GM19035 (cell line): ENCODE data around the gene OXNAD1.

Experiments used
- ATAC-seq: cut with Tn5 transposase; IDR thresholded peaks from one replicate; pipeline ENCODE4 v1.9.1; 2021; ENCODE audit not compliant: unreplicated experiment

OXNAD1 gene

DNA sequence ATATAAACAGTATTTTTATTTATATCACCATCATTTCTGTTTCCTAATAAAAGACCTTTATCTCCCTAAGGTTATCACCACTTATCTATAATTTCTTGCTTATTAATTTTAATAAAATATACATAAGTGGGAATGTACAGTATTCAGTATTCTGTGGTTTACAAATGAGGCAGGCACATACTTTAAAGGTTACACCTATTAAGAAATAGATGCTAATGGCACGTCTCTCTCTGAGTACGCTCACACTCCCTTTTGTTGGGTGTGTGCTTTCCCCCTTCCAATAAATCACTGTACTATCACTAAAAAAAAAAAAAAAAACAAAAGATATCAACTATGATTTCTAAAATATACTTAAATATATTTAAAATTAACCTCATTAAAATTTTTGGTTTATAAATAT lies 8.9 kb downstream of the OXNAD1 start:
- ATAC-seq, result no peak

DNA sequence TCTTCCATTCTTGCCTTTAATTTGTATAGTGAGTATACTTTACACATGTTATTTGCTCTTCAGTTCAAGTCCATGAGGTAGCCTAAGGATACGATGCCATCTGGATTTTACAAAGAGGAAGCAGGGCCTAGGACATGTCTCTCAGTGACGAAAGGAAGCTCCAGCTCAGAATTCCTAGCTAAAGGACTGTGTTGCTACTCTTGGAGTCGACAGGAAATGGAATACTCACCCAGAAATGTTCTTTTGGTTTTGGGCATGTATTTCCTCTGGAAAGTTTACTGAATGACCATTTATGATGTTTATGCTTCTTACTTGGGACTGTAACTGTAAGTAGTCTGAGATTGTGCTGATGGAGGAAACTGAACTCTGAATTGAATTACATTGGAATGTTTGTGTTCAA lies 12.5 kb downstream of the OXNAD1 start:
- ATAC-seq, result no peak

DNA sequence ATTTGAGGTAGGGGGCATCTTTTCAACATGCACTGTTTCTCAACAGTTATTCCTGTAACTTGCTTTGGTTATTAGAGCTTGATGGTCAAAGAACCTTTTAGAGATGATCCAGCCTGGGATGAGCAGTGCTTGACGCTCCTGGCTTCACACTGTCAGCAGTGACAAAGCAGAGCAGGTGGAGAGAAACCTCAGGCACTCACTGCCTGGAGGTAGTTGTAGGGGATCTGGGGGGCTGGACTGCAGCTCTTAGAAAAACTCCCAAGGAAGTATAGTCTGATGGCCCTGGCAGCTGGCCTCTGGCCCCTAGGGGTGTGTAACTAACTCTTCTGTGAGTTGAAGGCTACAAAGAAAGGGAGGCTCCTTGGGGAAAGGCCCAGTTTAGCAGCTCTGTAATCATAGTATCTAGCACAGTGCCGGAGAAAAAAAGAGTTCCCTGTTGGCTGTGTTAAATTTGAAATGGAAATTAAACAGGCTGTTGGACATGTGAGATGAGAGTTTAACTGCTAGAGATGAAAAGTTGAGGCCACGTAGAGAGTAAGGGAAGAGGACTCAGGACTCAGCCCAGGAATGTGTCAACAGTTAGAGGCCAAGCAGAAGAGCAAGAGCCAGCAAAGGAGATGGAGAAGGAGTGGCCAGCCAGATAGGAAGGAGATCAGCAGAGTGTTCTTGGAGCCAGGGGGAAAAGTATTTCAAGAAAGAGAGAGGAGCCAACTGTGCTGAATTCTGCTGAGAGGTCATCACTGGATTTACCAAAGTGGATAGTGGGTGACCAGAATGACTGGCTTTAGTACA lies 14.2 kb downstream of the OXNAD1 start:
- no peak for ATAC-seq

DNA sequence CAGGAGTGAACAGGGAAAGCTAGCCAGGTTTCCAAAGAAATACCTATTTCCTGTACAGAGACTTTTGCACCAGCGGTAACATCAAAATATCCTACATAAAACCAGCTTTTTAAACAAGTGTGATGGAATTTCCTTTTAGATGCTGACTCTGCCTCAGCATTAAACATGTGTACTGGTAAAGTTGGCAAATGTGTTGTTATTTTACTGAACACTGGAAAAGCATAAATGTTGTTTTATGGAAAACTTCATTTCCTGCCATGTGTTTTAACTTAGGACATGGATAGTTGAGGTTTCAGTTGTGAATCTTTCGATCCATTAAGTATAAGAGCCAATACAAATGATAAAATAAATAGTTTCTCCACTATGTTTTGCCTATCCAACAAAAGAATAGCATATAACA lies 15.7 kb downstream of the OXNAD1 start:
- ATAC-seq, result no peak

DNA sequence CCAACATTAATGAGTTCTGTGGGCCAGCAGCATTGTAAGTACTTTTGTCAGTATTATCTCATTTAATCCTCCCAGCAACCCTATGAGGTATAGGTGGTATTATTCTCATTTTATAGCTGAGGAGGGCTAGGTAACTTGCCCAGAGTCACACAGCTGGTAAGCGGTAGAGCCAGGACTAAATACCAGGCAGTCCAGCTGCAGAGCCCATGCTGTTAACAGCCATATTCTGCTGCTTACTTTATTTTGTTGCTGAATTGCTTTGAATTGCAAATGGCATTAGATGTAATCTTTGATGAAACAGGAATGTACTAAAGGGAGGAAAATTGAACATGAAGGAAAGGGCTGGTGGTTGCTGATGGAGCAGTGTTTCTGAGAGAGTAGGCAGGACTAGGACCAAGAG lies 19.6 kb downstream of the OXNAD1 start:
- no peak for ATAC-seq

DNA sequence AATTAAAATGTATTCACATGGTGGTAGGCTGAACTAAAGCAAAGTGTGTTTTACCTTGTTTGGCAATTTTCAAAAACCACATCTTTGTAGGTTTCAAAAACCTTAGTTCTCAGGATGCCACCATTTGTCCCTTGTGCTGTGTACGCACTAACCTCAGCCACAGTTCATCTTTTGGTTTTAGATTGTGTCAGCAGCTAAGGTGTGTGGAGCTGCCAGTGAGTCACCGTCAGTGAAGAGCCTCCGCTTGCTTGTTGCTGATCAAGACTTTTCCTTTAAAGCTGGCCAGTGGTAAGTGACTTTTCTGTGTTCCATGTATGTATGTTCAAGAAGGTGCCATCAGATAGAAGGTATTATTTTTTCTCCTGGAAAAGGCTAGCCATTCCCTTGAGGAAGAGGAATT lies 21.1 kb downstream of the OXNAD1 start:
- peak; percentile 62 for ATAC-seq

DNA sequence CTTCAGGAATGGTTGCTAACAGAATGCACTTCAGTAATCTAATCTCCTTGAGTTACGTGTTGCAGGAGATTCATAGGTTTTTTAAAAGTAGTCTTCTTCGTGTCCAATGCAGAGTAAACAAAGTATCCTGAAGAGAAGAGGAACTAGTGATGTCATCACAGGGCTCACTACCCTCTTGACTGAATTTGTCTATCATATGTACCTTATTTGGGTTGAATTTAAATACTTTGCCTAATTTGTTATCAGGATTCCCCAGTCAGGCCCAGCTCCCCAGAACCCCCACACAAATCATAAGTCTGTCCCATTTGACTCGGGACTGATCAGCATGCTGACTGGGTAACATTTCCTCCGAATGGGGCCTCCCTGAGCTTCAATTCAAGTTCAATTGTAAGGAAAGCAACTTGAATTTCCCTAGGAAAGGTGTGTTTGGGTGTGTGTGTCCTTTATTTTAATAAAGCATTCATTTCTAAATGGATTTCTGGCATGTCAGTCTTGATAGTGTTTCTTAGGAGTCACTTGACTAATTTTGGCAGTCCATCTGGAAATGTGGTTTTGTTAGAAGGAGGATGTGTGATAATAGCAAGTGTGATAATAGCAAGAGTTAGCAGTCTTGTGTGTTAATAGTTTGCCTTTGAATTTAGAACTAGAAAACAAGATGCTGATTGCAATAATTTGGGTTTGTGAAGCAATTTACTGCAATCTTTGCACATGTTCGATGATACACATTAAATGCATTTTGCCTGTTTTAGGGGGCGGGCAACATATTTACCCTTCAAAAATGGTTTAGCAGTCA lies 21.9 kb downstream of the OXNAD1 start:
- ATAC-seq, result no peak

DNA sequence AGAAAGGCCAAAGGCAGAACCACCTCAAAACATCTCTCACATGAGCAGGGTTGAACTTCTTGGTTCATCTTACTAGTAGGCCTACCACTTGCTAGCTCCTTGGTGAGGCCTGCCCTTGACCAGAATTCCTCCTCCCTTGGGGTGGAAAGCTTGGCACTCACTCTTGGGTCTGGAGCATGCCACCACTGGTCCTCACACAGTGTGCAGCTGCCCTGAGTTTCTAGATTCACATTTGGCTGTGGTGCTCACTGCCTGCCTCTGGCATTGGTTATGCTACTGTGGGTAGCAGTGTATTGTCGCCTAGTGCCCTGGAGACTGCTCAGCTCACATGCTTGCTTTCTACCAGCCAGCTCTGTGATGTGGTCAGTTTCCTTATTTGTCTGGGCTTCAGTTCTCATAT lies 23.7 kb downstream of the OXNAD1 start:
- no peak for ATAC-seq

DNA sequence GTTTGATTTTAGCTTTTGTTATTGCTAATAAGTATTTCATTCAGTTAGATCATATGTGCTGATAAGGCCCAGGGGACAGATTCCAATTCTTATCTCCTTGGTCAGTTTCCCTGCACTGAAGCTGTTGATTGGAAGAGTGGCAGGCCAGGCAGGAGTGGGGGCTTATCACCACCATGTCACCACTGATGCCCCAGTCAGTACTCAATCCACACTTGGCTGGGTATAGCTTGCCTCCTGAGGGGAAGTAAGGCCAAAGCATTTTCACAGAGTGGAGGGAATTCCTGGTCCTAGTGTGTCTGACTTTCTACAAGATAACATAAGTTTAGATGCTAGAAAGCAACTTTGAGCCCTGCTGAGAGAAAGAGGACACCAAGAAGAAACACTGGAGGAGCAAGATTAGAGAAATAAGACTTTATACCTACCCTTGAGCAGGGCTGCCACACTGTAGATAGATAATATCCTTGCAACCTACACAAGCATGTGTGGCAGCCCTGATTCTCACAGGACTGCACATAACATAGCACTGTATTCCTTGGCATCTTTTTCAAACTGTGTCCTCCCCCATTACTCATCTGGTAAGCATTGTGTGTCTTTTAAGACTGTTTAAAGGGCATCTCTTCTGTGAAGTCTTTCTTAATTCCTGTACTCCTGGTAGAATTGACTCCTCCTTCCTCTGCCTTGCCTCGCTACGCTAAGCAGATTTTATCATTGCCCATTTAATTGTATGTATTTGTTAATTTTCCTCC lies 24.3 kb downstream of the OXNAD1 start:
- no peak for ATAC-seq

DNA sequence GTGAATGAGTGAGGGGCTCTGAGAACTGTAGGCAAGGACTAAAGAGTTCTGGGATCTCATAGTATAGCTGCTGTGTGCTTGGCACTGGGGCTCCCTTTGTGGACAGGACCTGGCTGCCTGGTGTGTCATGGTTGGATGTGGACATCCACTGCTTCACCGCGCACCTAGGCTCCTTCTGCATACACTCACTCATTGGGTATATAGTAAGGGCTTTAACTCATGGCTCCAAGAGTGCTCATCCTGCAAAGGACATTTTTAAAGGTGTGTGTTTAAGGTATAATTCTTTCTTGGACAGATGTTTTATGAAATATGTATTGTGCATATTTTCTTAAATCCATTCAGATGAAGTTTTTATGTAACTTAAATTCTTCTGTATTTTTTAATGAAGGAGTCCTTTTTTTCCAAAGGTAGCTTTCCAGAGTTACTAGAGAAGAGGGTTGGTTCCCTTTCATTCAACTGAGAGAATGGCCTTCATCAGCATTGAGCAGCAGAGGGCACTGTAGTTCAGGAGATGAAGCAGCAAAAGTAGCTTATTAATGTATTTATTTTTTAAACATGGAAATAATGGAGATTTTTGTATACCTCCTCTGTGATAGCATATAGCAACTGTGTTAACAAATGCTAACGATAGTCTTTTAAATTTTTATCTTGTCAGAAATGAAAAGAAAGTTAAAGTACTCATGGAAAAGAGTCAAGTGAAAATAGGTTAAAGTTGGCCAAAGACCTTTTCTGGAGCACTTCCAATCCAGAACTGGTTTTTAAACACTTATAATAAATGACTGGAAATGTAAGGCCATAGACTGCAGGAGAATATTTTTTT lies 25.2 kb downstream of the OXNAD1 start:
- no peak for ATAC-seq

DNA sequence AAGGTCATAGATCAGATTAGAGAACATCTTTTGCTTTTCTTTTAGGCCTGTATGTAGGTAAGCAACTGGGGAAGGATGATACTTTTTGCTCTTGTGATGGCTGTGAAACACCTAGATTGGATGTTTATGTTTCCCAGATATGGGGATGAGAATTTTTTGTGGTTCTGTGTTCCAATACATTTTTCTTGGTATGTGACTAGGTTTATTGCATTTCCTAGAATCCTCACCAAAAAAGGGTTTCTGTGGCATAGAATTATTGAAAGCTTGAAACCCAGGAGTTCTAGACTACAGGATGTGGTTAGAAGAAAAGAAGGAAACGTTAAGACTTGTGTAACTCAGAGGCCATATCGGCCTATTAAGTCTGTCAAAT lies 25.8 kb downstream of the OXNAD1 start:
- no peak for ATAC-seq

DNA sequence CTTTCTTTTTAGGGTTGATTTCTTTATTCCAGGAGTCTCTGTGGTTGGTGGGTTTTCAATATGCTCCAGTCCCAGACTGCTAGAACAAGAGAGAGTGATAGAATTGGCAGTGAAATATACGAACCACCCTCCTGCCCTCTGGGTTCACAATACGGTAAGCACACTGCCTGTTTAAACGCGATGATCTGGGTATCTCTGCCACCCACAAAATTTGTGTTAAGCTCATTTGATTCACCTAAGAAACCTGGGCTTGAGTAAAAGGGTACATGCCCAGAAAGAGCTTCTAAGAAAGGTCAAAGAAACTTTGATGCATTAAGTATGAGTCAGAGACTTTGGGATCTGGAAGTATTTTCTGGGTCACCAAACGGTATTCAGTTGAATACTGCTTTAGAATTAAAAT lies 29.8 kb downstream of the OXNAD1 start:
- no peak for ATAC-seq

DNA sequence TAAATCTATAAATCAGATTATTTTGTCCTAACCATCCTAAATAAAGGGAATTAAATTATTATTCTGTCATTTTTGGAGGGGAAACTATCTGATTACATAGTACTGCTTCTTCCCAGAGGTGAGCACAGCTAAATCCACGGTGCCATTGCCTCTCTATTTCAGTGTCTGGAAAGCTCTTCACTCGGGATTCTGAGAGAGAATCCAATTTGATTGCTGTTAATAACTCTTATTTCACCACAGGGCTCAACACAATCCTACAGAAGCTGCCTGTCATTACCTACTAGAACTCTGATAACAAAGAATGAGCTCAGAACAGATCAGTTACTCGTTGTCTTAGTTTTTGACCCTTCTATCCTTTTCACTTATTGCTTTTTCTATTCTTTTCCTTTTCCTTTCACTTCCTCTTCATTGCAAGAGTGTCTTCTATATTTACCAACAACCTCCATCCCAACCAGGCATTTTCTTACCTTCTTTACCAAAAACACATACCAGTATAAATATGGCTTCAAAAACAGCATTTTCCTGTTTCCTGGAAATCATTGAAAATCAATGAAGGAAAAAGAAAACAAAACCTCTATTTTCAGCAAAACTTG lies 30.4 kb downstream of the OXNAD1 start:
- ATAC-seq, result no peak

DNA sequence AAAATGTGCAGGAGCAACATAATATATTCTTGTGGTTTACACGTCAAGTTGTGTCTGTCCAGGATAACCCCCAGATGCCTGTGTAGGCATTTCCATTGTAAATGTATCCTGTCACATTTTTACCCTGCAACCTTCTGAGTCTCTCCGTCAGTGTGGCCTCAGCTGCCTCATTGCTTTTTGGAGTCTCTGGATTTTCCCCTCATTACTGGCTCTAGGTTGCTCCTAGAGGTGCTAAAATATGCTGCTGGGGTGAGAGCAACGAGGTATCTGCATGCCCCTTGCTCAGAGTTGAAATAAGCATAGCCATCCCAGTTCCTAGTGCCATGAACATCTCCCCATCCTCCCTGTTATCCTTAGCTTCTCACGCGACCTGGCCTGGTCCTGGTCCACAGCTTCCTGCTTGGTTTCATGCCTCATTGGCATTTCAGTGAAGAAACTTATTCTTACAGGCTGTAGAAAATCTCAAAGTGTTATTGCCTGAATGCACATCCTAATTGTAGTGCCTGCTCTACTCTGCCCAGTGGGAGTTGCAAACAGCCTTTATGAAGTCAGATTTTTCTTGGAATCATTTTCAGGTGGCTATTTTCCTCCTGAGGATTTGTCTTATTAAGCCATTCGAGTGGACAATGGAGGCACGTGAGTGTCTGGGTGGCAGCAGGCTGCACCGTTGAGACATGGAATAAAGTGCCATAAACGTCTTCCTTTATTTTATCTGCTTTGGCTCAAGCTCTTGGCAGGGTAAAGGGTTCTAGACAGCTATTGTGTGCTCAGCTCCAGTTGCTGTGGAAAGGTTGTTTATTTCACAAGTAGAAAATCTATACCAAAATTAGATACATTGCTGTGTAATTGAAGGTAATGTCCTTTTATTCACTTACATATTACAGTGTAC lies 33.2 kb downstream of the OXNAD1 start:
- ATAC-seq, result no peak

DNA sequence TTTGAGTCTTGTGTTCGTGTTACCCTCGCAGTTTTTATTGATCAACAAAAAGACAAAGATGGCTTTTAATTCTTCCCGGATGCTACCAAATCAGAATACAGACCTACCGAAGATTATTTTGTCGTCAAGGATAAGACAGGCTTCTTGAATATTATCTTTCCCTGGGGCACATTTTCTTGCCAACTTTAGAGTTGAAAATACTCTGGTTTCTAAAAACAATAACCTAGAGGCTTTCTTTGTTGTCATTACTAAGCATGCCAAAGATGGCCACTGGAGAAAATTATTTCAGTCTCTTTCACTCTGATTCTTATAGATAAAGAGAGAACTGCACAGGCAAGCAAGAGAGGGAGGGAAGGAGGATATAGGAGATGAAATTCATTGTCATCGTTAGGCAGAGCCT lies 33.9 kb downstream of the OXNAD1 start:
- no peak for ATAC-seq

DNA sequence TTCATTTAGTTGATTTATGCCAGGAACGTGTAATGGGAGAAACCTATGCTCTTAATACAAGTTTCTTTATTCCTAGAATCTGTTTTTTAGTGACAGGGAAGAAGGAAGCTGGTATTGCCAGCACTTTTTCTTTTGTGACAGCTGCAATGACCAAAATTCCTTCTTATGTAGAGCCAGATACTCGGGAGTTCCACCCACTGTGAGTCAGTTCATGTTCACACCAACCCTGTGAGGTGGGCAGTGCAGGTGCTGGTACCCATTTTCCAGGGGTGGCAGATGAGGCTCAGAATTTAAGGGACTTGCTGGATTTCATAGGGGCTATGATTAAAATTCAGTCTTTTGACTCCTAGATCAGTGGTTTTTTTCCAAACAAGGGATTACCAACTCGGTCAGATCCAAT lies 34.7 kb downstream of the OXNAD1 start:
- ATAC-seq, result no peak

DNA sequence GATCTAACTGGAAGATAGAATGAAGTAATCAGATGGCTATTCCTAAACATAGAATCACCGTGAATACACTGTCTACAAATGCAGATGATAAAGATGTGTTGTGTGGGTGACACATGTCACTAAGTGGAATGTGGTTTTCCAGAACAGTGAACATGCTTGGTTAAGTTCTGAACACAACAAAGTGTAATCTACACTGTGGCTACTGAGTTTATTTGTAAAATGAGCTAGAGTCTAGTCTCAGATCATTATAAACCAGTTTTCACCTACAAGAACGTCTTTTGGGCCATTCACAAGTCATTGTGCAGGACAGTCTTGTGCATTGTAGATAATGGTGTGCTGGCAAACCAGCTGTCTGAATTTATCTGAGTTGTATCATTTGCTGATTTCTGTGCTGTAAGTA lies 35.3 kb downstream of the OXNAD1 start:
- ATAC-seq, result peak; percentile 48

DNA sequence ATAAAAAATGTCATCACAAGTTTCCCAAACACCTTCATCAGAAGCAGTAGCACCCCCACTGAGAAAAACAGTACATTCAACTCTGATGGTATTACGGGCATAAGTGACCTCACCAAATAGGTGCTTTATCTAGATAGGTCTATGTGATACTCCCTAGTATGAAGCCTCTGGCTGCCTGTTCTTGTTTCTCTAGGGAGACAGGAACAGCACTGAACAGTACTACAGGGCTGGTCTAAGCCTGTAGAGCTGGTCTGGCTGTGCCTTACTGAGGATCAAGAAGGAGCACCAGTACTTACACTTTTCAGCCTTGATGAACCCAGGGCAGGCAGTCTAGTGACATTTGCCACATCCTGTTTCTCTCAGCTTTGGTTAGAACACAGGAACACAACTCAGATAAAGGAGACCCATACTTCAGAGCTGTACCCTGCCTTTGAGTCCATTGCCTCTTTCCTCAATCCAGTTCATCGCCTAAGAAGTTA lies 35.9 kb downstream of the OXNAD1 start:
- ATAC-seq, result peak; percentile 56

DNA sequence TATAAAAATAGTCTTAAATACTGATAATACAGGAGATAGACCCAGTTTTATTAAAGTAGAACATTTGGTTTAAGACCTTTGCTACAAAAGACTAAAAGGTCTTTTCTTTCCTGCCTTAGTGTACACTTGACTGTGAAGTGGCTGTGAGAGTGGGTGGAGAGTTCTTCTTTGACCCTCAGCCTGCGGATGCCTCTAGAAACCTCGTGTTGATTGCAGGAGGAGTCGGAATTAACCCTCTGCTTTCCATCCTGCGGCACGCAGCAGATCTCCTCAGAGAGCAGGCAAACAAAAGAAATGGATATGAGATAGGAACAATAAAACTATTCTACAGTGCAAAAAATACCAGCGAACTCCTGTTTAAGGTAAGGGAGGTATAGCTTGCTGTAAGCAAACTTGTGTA lies 36.5 kb downstream of the OXNAD1 start:
- ATAC-seq, result no peak
